Activated CD4-positive, alpha-beta T cell treated with anti-CD3 and anti-CD28 coated beads, Interleukin-2, amount 50 U/mL, for 16 hours (primary cell): ENCODE data around the gene SPATA6.
"Not testable (repeated sequence)": the region's sequence is repeated elsewhere in the genome, so short reads cannot be mapped to it uniquely, and the experiment has no call there.

Experiments used
- DNase-seq: peaks from one replicate; pipeline ENCODE4 v3.0.0-alpha.2; 2020

Gene SPATA6

DNA sequence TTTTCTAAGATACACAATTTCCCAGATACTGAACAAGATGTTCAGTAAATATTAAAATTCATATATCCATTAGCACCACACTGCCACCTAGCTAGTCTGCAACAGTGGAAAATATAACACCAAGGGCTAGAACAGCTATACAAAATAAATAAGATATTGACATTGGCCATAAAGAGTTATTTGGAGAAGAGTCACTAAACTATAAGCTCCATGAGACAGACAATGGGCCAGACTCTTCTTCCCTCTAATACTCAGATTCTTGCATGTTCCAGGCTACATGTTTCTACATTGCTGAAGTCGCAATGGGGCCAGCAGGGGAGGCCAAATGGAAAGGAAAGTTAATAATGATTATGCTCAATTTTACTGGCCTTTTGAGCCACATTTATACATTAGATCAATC lies 21.5 kb downstream of the SPATA6 start:
- no peak for DNase-seq

DNA sequence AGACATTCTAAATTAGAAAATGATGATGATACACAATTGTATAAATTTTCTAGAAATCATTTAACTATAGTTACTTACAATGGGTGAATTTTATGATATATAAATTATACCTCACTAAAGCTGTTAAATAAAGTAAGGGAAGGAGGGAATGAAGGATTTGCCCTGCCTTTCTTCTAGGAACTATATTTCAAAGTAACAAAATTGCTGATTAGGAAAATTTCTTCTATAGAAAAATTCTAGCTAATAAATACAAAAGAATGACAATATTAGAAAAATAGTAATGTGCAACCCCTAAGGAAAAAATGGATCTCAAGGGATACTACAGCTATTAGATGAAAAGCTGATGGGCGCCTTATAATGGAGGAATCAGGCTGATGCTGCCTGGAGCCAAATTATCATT lies 23.1 kb downstream of the SPATA6 start:
- DNase-seq = no peak

DNA sequence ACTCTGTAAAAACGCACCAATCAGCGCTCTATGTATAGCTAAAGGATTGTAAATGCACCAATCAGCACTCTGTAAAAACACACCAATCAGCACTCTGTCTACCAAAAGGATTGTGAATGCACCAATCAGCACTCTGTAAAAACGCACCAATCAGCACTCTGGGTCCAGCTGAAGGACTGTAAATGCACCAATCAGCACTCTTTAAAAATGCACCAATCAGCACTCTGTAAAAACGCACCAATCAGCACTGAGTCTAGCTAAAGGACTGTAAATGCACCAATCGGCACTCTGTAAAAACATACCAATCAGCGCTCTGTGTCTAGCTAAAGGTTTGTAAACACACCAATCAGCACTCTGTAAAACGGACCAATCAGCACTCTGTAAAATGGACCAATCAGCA lies 27.8 kb downstream of the SPATA6 start:
- not testable (repeated sequence) for DNase-seq

DNA sequence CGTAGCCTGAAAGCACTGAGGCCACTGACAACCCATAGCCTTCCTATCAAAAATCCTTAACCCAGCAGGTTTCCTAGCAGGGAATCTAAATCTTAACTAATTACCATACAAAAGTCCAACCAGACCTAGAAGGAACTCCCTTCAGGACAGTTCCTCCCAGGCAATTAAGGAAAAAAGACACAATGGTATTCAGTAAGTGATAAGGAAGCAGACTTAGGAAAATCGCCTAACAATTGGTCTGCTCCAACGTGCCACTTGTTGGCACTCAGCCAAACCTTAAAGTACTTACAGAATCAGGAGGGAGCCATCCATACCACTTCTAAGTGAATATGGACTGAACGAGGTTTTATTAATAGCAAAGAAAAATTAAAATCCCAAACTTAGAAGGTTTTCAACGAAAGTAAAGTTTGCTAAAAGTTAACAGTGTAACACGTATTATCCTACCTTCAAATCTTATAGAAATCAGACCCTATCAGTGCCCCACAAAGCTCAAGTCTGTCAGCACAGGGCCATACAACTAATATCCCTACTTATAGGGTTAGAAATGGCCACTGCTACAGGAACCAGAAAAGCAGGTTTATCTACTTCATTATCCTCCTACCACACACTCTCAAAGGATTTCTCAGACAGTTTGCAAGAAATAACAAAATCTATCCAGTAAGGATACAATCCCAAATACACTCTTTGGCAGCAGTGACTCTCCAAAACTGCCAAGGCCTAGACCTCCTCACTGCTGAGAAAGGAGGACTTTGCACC lies 29.0 kb downstream of the SPATA6 start:
- DNase-seq = no peak

DNA sequence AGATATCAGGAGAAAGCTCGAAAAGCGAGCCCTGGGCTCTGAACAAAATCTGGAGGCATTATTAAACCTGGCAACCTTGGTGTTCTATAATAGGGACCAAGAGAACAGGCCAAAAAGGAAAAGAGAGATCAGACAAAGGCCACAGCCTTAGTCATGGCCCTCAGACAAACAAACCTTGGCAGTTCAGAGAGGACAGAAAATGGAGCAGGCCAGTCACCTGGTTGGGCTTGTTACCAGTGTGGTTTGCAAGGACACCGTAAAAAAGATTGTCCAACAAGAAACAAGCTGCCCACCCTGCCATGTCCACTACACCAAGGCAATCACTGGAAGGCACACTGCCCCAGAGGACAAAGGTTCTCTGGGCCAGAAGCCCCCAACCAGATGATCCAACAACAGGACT lies 31.2 kb downstream of the SPATA6 start:
- not testable (repeated sequence) for DNase-seq

DNA sequence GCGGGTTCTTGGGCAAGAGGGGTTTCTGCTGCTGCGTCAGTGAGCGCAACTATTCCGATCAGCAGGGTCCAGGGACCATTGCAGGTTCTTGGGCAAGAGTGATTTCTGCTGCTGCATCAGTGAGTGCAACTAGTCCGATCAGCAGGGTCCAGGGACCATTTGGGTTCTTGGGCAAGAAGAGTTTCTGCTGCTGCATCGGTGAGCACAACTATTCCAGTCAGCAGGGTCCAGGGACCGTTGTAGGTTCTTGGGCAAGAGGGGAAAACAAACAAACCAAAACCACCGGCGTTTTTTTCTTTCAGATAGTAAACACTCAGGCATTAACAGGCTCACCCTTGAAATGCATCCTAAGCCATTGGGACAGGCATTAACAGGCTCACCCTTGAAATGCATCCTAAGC lies 32.6 kb downstream of the SPATA6 start:
- DNase-seq = no peak

DNA sequence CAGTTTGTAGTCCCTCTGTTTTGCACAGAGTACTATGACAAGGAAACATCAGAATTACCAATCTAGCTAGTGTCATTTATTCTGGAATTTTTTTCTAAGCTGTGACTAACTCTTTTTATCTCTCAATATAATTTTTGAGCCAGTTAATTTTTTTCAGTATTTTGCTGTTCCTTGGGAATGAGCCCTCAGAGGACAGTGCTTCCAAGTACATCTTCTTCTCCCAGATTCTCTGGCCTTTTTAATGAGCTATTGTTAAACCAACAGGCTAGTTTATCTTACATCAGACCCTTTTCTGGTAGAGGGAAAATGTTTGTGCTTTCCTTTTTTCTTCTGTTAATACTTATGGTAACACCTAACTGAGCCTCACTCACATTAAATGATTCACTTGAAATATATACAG lies 34.6 kb downstream of the SPATA6 start:
- DNase-seq = not testable (repeated sequence)

DNA sequence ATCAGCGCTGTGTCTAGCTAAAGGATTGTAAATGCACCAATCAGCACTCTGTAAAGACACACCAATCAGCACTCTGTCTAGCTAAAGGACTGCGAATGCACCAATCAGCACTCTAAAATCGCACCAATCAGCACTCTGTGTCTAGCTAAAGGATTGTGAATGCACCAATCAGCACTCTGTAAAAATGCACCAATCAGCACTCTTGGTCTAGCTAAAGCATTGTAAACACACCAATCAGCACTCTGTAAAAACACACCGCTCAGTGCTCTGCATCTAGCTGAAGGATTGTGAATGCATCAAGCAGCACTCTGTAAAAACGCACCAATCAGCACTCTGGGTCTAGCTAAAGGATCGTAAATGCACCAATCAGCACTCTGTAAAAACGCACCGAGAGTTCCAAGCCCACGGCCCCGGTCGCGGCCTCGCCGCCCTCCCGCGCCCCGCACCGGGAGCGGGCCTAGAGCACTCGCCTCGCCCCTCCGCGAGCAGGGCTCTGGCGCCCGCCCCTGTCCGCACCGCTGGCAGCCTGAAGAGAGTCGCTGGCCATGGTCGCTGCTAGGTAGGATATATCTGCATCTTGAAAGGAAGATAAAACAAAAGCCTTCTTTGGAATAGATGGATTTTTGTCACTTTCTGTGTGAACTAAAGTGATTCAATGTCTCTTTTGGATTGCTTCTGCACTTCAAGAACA lies 36.5 kb downstream of the SPATA6 start:
- DNase-seq = not testable (repeated sequence)

DNA sequence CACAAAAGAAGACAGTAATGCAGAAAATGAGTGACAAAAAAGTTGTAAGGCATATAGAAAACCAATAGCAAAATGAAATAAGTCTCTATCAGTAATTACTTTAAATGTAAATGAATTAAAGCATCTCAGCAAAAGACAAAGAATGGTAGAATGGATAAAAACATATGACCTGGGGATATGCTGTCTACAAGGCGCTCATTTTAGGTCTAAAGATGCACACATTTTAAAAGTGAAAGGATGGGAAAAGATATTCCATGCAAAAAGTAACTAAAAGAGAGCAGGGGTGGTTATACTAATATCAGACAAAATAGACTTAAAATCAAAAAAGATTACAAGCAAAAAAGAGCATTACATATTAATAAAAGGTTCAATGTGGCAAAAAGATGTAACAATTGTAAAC lies 41.2 kb downstream of the SPATA6 start:
- DNase-seq = no peak

DNA sequence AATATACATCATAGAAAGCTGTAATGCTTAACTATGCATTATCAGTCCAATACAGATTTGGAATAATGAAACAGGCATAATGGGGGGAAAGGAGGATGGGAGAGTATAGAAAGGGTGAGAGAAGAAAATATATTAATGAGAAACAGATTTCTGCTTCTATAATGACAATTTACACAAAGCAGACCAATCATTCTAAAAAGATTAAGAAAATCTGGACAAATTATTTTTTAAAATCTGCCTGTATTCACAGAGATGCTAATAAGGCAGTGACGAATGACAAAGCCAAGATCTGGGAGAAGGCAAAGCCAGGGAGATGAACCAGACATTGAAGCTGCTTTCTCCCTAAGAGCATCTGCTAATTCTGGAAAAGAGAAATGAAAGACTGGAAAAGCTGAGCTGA lies 50.0 kb downstream of the SPATA6 start:
- no peak for DNase-seq

DNA sequence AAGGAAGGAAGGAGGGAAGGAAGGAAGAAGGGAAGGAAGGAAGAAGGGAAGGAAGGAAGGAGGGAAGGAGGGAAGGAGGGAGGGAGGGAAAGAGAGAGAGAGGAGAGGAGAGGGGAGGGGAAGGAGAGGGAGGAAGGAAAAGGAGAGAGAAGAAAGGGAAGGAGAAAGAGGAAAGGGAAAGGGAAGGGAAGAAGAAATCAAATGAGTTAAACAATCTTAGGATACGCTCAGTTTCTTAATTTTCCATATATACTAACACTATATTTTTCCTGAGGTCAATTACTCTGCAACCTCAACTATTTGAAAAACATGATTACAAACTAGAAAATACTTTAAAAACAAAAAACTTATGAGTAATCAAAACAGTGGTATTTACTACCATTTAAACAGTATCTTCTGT lies 53.3 kb downstream of the SPATA6 start:
- no peak for DNase-seq

DNA sequence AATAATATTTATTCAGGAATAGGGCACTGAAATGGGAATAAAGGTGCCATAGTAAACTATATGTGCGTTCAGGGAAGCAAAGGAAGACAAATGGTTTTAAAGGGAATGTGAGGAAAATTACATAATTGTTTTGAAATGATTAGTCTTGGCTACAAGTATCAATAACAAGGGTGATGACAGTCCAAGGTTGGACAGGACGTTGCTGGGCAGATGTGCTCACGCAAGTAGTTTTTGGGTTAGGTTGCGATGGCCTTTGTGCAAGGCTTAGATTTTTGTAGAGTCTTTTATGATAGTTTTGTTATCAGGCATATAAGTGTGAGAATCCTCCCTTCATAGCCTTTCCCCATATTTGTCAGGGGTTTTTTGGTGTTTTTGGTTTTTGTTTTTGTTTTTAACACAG lies 57.0 kb downstream of the SPATA6 start:
- no peak for DNase-seq

DNA sequence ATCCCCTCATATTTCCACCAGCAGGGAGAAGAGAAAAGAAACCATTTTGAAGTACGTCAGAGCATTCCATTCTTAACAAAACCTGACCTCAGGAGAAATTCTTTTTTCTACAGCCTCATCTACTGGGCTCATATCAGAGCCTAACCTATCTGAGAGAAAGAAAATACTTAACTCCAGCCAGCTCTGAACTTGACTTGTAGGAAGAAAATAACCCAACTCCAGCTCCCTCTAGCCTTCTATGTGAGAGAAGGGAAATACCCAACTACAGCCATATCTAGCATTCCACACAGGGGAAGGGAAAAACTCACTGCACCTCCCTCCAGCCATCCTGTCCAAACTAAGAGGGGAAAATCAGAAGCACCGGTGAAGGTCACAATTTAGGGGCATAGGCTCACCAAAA lies 57.7 kb downstream of the SPATA6 start:
- no peak for DNase-seq

DNA sequence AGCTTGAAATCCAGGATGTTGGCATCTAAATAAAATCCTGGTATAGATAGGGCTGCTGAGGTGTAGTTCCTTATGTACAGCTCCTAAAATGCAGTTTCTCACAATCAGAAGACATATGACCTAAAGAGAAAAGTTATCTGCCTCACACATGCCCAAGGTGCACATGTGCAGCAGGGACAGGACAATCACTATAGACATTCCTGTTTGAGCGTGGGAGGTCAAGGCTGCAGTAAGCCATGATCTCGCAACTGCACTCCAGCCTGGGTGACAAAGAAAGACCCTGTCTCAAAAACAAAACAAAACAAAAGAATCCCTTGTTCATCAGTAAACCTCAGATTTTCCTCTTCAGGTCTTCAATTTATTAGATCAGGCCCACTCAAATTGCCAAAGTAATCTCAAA lies 66.1 kb downstream of the SPATA6 start:
- DNase-seq = no peak

DNA sequence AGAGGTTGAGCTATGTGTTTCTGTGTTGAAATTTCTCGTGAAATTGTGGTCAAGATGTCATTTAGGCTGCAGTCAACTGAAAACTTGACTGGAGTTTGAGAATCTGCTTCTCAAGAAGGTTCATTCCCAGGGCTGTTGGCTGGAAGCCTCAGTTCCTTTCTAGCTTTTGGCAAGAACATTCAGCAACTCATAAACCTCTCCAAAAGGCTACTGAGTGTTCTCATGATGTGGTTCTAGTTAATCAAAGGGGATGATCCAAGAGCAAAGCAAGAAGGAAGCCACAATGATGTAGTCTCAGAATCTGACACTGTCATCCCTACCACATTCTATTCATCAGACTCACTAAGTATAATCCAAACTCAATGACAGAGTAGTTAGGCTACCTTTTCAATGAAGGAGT lies 66.6 kb downstream of the SPATA6 start:
- DNase-seq = no peak

DNA sequence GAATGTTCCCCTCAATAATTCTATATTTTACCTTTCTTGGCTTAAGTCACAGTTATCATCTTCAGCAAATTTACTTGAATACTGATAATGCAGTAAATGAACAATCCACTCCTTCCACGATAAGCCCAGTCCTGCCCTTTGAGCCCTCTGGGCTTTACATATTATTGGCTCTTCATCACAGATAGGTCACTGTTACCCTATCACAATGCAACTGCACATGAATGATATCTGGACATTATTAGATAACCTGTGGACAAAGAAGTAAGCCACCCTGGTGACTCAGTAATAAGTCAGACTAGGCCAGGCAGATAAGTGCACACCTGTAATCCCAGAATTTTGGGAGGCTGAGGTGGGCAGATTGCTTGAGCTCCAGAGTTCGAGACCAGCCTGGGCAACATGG lies 69.4 kb downstream of the SPATA6 start:
- no peak for DNase-seq

DNA sequence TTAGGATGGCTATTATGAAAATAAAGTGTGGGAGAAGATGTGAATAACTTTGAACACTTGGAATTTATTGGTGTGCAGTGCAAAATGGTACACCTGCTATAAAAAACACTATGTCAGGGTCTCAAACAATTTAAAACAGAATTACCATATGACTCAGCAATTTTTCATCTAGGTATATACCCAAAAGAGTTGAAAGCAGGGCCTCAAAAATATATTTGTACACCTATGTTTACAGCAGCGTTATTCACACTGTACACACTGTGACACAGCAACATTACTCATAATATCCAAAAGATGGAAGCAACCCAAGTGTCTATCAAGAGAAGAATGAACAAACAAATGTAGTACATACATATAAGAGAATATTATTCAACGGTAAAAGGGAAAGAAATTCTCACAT lies 75.8 kb downstream of the SPATA6 start:
- DNase-seq = no peak

DNA sequence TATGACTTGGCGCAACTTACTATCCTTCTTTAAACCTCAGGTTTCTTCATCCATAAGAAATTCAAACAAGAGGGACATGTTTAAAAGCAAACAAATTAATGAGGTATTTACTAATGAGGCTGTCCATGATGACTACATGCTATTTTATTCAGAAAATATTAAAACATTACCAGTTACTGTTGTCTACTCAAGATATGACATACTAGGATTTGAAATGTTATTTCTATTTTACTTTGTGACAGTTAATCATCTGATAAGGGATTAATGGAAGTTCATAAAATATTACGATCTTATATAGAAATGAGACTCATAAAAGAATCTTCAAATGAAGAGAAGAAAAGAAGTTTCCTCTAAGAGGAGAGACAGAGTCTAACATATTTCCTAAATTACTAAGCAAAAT lies 80.1 kb downstream of the SPATA6 start:
- no peak for DNase-seq

DNA sequence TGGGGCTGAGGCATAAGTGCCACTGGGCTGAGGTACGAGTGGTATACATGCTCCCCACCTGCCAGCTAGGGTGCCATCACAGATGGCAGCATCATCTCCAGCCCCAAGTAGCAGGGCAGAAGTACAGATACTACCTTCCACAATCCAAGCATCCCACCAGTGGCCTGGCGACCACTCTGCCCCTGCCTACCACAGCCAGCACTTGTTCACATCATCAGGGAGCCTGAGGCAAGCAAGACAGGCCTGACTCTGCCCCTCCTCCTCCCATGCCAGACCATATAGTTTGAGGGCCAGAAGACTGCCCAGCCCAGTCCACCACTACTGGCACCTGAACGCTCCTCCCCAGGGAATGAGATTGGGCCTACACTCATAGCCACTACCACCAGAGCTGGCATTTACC lies 84.6 kb downstream of the SPATA6 start:
- no peak for DNase-seq

DNA sequence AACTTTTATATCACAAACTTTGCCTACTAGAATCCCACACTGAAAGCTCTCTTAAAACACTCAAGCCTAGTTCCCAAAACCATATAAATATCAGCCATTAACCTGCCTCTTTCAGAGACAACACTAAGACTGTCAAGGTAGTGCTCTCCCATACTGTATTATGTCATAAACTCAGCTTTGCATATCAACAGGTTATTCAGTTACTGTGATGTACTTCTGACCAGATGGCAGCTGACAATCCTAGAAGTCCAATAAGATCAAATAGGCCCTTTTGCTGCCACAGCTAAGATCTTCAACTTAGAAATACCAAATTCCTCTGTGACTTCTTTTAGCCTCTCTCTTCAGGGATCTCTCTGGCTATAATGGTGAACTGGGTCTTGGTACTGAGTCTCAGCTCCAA lies 97.2 kb downstream of the SPATA6 start:
- DNase-seq = no peak

DNA sequence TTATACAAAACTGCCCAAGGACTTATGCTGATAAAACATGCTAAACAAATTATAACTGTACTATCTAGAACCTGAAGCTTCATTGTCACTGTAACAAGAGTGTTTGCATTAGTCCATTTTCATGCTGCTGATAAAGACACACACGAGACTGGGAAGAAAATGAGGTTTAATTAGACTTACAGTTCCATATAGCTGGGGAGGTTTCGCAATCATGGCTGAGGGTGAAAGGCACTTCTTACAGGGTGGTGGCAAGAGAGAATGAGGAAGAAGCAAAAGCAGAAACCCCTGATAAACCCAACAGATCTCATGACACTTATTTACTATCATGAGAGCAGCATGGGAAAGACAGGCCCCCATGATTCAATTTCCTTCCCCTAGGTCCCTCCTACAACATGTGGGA lies 100.4 kb downstream of the SPATA6 start:
- DNase-seq = no peak

DNA sequence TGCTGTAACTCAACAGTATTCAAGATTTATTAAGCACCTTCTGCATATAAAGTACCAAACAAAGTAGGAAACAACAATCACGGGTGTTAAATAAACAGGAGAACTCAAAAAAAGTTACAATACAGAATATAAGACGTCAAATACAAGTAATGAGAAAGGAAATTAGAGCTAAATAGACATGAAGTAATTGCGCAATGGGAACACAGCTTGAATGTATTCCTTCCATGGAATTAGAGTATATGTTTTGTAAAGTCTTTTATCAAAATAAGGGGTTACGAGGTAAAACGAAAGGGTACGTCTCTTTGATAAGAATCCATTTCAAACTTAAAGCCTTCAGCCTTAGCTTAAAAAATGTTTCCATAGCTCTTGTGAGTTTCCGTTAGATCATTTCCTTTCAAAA lies 109.1 kb downstream of the SPATA6 start:
- no peak for DNase-seq

DNA sequence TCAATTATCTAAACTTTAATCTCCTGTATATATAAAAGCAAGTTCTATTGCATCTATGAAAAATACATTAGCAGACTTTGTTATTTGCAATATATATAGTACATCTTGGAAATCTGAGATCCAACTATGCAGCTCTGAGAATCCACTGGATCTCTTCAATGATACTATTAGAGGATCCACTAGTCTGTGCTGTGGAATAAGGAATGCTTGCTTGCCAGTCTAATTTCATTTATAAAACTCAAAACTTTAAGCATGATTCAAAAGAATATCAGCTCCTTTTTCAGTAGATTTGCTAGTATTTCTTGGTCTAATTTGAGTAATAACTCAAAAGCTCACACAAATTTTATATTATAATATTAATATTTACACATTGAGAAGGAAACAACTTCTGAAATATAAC lies 115.1 kb downstream of the SPATA6 start:
- DNase-seq = no peak

DNA sequence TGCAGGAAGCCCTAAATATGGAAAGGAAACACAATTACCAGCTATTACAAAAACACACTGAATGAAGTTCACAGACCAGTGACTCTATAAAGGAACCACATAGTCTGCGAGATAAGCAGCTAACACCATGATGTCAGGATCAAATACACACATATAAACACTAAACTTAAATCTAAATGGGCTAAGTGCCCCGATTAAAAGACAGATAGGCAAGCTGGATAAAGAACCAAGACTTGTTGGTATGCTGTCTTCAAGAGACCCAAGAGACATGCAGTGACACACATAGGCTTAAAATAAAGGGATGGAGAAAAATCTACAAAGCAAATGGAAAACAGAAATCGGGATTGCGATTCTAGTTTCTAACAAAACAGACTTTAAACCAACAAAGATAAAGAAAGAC lies 127.6 kb downstream of the SPATA6 start:
- DNase-seq = no peak

DNA sequence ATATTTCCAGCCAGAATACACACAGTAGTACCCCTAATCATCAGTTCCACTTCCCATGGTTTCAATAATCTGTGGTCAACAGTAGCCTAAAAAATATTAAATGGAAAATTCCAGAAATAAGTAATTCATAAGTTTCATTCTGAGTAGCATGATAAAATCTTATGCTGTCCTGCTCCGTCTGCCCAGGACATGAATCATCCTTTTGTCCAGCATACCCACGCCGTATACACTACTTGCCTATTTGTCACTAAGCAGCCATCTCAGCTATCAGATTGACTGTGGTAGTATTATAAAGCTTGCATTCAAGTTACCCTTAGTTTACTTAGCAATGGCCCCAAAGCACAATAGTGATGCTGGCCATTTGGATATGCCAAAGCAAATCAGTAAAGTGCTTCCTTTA lies 130.8 kb downstream of the SPATA6 start:
- no peak for DNase-seq
